Activated B cell treated with CpG ODN at 0.5 μM for 24 hours (primary cell): Measurements from ENCODE around the gene MTO1. TPM values are rescaled to one million over a fixed set of nuclear protein-coding genes. Genes with fewer than 3 reads are reported as not detected.
"Not testable (repeated sequence)": the region's sequence is repeated elsewhere in the genome, so short reads cannot be mapped to it uniquely, and the experiment has no call there.

Experiments used
- ATAC-seq: fragments of 200-7000 bp; cut with Tn5 transposase; one replicate; pipeline ENCODE4 v1.10.0; 2021; ENCODE audit warnings: low read depth, mild to moderate bottlenecking, moderate library complexity
- CTCF ChIA-PET: fragments of 350-600 bp; sonication (Branson Sonifier 250); formaldehyde crosslinking; loops from one replicate; lab custom pipeline; 2021; ENCODE audit warnings: antibody characterized with exemption; lab: Charles Lee
- POLR2A ChIA-PET: fragments of 350-600 bp; sonication (Branson Sonifier 250); formaldehyde crosslinking; loops from one replicate; lab custom pipeline; 2021; ENCODE audit warnings: antibody characterized with exemption; lab: Charles Lee
- DNase-seq: peaks from one replicate; pipeline ENCODE4 v3.0.0; 2022
- H3K27ac Mint-ChIP-seq: one replicate; pipeline ENCODE4 v1.8.0; 2020; ENCODE audit warnings: mixed read lengths
- H3K27me3 Mint-ChIP-seq: one replicate; pipeline ENCODE4 v1.8.0; 2021; ENCODE audit warnings: mixed read lengths
- H3K36me3 Mint-ChIP-seq: one replicate; pipeline ENCODE4 v1.8.0; 2021; ENCODE audit warnings: low read depth, mixed read lengths
- H3K4me1 Mint-ChIP-seq: one replicate; pipeline ENCODE4 v1.8.0; 2021; ENCODE audit warnings: mixed read lengths
- H3K4me3 Mint-ChIP-seq: one replicate; pipeline ENCODE4 v1.8.0; 2020; ENCODE audit warnings: mild to moderate bottlenecking, mixed read lengths
- H3K9me3 Mint-ChIP-seq: one replicate; pipeline ENCODE4 v1.8.0; 2020; ENCODE audit warnings: mixed read lengths
- intact Hi-C: fragments of 100-400 bp; cut with micrococcal nuclease; formaldehyde crosslinking; loops from one replicate; pipeline ENCODE4 v1.15.1; 2024
- total RNA-seq: library from RNA; stranded (reverse); gene quantifications from 2 replicates; pipeline ENCODE4 v1.2.3, GENCODE V29; 2022
- TF ChIP-seq, protein P1 (sequence below): fragments of 200-600 bp; IDR thresholded peaks from one replicate; pipeline ENCODE4 v1.8.0; 2022; ENCODE audit warnings: antibody characterized with exemption, mild to moderate bottlenecking

The MTO1 gene
- total RNA-seq, 1 donor from 2014 or later, result 58.5 TPM

- no peaks in the 10 kb centered on the region for H3K9me3 Mint-ChIP-seq
- H3K4me3 Mint-ChIP-seq, result peak overlapping the region; percentile 72
- H3K27ac Mint-ChIP-seq, result peak overlapping the region; percentile 80
- peaks cover 74% of the 10 kb centered on the region for H3K36me3 Mint-ChIP-seq
- TF ChIP-seq, protein P1, sequence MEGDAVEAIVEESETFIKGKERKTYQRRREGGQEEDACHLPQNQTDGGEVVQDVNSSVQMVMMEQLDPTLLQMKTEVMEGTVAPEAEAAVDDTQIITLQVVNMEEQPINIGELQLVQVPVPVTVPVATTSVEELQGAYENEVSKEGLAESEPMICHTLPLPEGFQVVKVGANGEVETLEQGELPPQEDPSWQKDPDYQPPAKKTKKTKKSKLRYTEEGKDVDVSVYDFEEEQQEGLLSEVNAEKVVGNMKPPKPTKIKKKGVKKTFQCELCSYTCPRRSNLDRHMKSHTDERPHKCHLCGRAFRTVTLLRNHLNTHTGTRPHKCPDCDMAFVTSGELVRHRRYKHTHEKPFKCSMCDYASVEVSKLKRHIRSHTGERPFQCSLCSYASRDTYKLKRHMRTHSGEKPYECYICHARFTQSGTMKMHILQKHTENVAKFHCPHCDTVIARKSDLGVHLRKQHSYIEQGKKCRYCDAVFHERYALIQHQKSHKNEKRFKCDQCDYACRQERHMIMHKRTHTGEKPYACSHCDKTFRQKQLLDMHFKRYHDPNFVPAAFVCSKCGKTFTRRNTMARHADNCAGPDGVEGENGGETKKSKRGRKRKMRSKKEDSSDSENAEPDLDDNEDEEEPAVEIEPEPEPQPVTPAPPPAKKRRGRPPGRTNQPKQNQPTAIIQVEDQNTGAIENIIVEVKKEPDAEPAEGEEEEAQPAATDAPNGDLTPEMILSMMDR, result no peak
- ATAC-seq (no peak), DNase-seq (no peak)
- ChIA-PET CTCF (interaction anchor here (0.7 to 1.3 kb wide), 3 partner anchors 95 to 136 kb away, joined by 4 to 6 read pairs (median 4); no protein-coding TSS in a partner anchor), POLR2A (interaction anchor here (0.8 to 10.2 kb wide), 11 partner anchors 6 to 136 kb away, joined by 3 to 289 read pairs (median 9); partner anchors contain the start of gene EEF1A1)
- H3K27me3 Mint-ChIP-seq, result no peaks in the 10 kb centered on the region
- intact Hi-C loops, result no loop called here
- peaks cover 60% of the 10 kb centered on the region for H3K4me1 Mint-ChIP-seq
These were observed 55.3 kb downstream of the MTO1 start for GRCh38 chr6:73516514-73517489.

DNA sequence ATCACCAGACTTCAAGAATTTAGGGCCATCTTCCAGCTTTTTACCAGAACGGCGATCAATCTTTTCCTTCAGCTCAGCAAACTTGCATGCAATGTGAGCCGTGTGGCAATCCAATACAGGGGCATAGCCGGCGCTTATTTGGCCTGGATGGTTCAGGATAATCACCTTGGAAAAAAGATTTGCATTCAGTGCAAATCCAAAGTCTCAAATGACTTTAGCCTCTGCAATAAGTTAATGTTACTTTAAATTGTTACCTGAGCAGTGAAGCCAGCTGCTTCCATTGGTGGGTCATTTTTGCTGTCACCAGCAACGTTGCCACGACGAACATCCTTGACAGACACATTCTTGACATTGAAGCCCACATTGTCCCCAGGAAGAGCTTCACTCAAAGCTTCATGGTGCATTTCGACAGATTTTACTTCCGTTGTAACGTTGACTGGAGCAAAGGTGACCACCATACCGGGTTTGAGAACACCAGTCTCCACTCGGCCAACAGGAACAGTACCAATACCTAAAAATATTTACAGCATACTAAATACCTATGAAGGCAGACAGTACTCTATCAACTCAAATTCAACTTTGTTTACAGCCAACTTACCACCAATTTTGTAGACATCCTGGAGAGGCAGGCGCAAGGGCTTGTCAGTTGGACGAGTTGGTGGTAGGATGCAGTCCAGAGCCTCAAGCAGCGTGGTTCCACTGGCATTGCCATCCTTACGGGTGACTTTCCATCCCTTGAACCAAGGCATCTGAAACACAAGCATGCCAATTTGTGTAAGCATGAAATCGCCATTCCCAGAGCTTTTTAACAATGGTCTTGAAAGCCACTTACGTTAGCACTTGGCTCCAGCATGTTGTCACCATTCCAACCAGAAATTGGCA lies 56.8 kb downstream of the MTO1 start:
- H3K9me3 Mint-ChIP-seq, H3K27me3 Mint-ChIP-seq, ATAC-seq, DNase-seq, intact Hi-C loops: not testable (repeated sequence)
- ChIA-PET CTCF (interaction anchor here (0.6 to 1.4 kb wide), 3 partner anchors 89 to 135 kb away, joined by 3 to 4 read pairs (median 4); no protein-coding TSS in a partner anchor), POLR2A (interaction anchor here (0.6 to 10.2 kb wide), 7 partner anchors 17 to 135 kb away, joined by 3 to 289 read pairs (median 9); partner anchors contain the start of gene SLC17A5)
- peak overlapping the region; percentile 98 for H3K27ac Mint-ChIP-seq
- H3K4me3 Mint-ChIP-seq, result peak overlapping the region; percentile 96
- H3K4me1 Mint-ChIP-seq, result peaks cover 72% of the 10 kb centered on the region
- peaks cover 67% of the 10 kb centered on the region for H3K36me3 Mint-ChIP-seq

GRCh38 chr6:73518982-73519881 lies 57.7 kb downstream of the MTO1 start:
- H3K4me3 Mint-ChIP-seq, result peak overlapping the region; percentile 96
- H3K9me3 Mint-ChIP-seq, DNase-seq, intact Hi-C loops, ATAC-seq, H3K27me3 Mint-ChIP-seq: not testable (repeated sequence)
- peak overlapping the region; percentile 98 for H3K27ac Mint-ChIP-seq
- POLR2A ChIA-PET, result interaction anchor here (0.6 to 10.2 kb wide), 19 partner anchors 7 to 1724 kb away, joined by 3 to 301 read pairs (median 23); partner anchors contain the start of genes CGAS, COX7A2, MTO1 and SLC17A5
- H3K36me3 Mint-ChIP-seq, result peaks cover 66% of the 10 kb centered on the region
- H3K4me1 Mint-ChIP-seq, result peaks cover 79% of the 10 kb centered on the region
- CTCF ChIA-PET, result interaction anchor here (0.8 to 3.8 kb wide), 3 partner anchors 67 to 134 kb away, joined by 3 to 30 read pairs (median 4); no protein-coding TSS in a partner anchor

GRCh38 chr6:73519926-73520687 lies 58.6 kb downstream of the MTO1 start:
- H3K9me3 Mint-ChIP-seq, result no peaks in the 10 kb centered on the region
- POLR2A ChIA-PET, result interaction anchor here (0.6 to 10.2 kb wide), 32 partner anchors 7 to 1724 kb away, joined by 3 to 301 read pairs (median 5); partner anchors contain the start of genes CGAS, COX7A2, MTO1 and SLC17A5
- H3K4me3 Mint-ChIP-seq, result peak overlapping the region; percentile 96
- peaks cover 72% of the 10 kb centered on the region for H3K4me1 Mint-ChIP-seq
- TF ChIP-seq, protein P1, result no peak
- H3K36me3 Mint-ChIP-seq, result peaks cover 60% of the 10 kb centered on the region
- no peaks in the 10 kb centered on the region for H3K27me3 Mint-ChIP-seq
- intact Hi-C loops, result loop anchor here (5.0 to 10.0 kb wide), 2 partner anchors 215 to 1722 kb away; partner anchors contain the start of gene COX7A2
- peak overlapping the region; percentile 98 for H3K27ac Mint-ChIP-seq
- DNase-seq (peak; percentile 71), ATAC-seq (peak; percentile 9)
- CTCF ChIA-PET, result interaction anchor here (0.8 to 3.8 kb wide), 3 partner anchors 60 to 90 kb away, joined by 3 to 30 read pairs (median 14); no protein-coding TSS in a partner anchor
